CD4-positive, alpha-beta T cell treated with Interleukin-17A for 1 hour (primary cell): Measurements from ENCODE around the gene CAV1.
"Not testable (repeated sequence)": the region's sequence is repeated elsewhere in the genome, so short reads cannot be mapped to it uniquely, and the experiment has no call there.

Experiments
- DNase-seq: peaks from one replicate; pipeline ENCODE4 v3.0.0-alpha.2; 2020

The CAV1 gene

GRCh38 chr7:116583653-116584052, 58.8 kb downstream of the CAV1 start:
- no peak for DNase-seq

GRCh38 chr7:116584721-116585120, 59.9 kb downstream of the CAV1 start:
- DNase-seq: no peak

- DNase-seq: no peak
Measured at GRCh38 chr7:116585392-116585791, 60.6 kb downstream of the CAV1 start.

- no peak for DNase-seq
Measured at GRCh38 chr7:116585967-116586366, 61.1 kb downstream of the CAV1 start.

GRCh38 chr7:116587200-116587599, 62.4 kb downstream of the CAV1 start:
- not testable (repeated sequence) for DNase-seq

GRCh38 chr7:116588225-116588624, 63.4 kb downstream of the CAV1 start:
- no peak for DNase-seq

GRCh38 chr7:116588641-116589594, 64.1 kb downstream of the CAV1 start:
- peak; percentile 55 for DNase-seq

- DNase-seq: peak; percentile 23
Measured at GRCh38 chr7:116591202-116592040, 66.6 kb downstream of the CAV1 start.

- DNase-seq: no peak
Measured at GRCh38 chr7:116592041-116592355, 67.2 kb downstream of the CAV1 start.

- no peak for DNase-seq
Measured at GRCh38 chr7:116592445-116592844, 67.6 kb downstream of the CAV1 start.

- DNase-seq: no peak
Measured at GRCh38 chr7:116593359-116594075, 68.7 kb downstream of the CAV1 start.

- DNase-seq: no peak
Measured at GRCh38 chr7:116595063-116595462, 70.2 kb downstream of the CAV1 start.

- DNase-seq: no peak
Measured at GRCh38 chr7:116597384-116597783, 72.5 kb downstream of the CAV1 start.

GRCh38 chr7:116598278-116598677, 73.4 kb downstream of the CAV1 start:
- DNase-seq: no peak

- DNase-seq: no peak
Measured at GRCh38 chr7:116598861-116599260, 74.0 kb downstream of the CAV1 start.

GRCh38 chr7:116601426-116601825, 76.6 kb downstream of the CAV1 start:
- no peak for DNase-seq

- no peak for DNase-seq
Measured at GRCh38 chr7:116607299-116607698, 82.5 kb downstream of the CAV1 start.

GRCh38 chr7:116610210-116610609, 85.4 kb downstream of the CAV1 start:
- DNase-seq: no peak

- DNase-seq: no peak
Measured at GRCh38 chr7:116610721-116611120, 85.9 kb downstream of the CAV1 start.
